Measurements from ENCODE around the gene PITPNM1.

Gene PITPNM1

GRCh38 chr11:67463680-67464410, 41.3 kb downstream of the PITPNM1 start:
- DNase-seq = peak; percentile 97

GRCh38 chr11:67463186-67463585, 42.0 kb downstream of the PITPNM1 start:
- DNase-seq = no peak

GRCh38 chr11:67458266-67458665, 46.9 kb downstream of the PITPNM1 start:
- no peak for DNase-seq

- DNase-seq = no peak
Measured at GRCh38 chr11:67457453-67457852, 47.7 kb downstream of the PITPNM1 start.

GRCh38 chr11:67456068-67456705, 49.0 kb downstream of the PITPNM1 start:
- DNase-seq = no peak

GRCh38 chr11:67455054-67455453, 50.1 kb downstream of the PITPNM1 start, which contains the start of gene CABP4:
TSS of gene CABP4 (plus strand) at chr11:67455354. CDS start at chr11:67455424, 70 bp downstream.
- DNase-seq = no peak

GRCh38 chr11:67453816-67454732, 51.1 kb downstream of the PITPNM1 start:
- no peak for DNase-seq

GRCh38 chr11:67452141-67452952, 52.8 kb downstream of the PITPNM1 start, which contains the start of gene GPR152:
TSS of gene GPR152 (minus strand) at chr11:67452729. CDS start at chr11:67452724, 5 bp downstream.
- DNase-seq = peak; percentile 81

GRCh38 chr11:67451658-67451976, 53.5 kb downstream of the PITPNM1 start:
- no peak for DNase-seq

- no peak for DNase-seq
Measured at GRCh38 chr11:67450796-67451657, 54.1 kb downstream of the PITPNM1 start.

- DNase-seq = peak; percentile 95
Measured at GRCh38 chr11:67449116-67449844, 55.9 kb downstream of the PITPNM1 start.

- DNase-seq = no peak
Measured at GRCh38 chr11:67448220-67448609, 56.9 kb downstream of the PITPNM1 start.

- no peak for DNase-seq
Measured at GRCh38 chr11:67445515-67445914, 59.6 kb downstream of the PITPNM1 start.

- peak; percentile 60 for DNase-seq
Measured at GRCh38 chr11:67442504-67443404, 62.4 kb downstream of the PITPNM1 start.

Measured in DMS53 (cell line).